Measurements from ENCODE around the gene LILRB5.
"Not testable (repeated sequence)": the region's sequence is repeated elsewhere in the genome, so short reads cannot be mapped to it uniquely, and the experiment has no call there.

LILRB5 gene

DNA sequence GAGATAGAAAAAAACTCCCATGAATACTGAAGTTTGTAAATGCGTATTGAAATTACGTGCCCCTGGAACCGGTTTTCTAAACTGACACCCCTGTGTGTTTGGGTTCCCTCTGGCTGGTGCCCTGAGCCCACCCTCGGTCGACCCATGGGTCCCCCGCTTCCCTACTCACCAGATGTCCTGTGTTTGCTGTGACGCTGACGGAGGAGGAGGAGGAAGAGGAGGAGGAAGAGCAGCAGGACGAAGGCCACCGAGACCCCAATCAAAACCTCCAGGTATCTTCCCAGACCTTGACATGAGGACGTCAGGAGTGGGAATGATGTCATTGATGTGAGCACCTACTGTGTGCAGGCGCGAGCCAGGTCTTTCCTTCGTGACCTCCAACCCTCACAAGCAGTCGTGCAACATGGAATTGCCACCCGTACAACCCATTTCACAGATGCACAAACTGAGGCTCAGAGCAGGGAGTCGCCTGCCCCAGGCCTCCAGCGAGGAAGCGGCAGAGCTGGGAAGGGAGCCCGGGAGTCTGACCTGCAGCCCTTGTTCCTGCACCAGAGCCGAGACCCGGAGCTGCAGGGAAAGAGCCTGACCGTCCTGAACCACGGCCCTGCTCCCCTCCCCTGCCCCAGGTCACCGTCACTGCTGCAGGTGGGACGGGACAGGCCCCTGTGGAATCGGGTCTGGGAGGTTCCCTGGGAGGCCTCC, 38.0 kb downstream of the LILRB5 start:
- no peak overlapping the region for H3K27ac ChIP-seq
- TF ChIP-seq, protein P1, sequence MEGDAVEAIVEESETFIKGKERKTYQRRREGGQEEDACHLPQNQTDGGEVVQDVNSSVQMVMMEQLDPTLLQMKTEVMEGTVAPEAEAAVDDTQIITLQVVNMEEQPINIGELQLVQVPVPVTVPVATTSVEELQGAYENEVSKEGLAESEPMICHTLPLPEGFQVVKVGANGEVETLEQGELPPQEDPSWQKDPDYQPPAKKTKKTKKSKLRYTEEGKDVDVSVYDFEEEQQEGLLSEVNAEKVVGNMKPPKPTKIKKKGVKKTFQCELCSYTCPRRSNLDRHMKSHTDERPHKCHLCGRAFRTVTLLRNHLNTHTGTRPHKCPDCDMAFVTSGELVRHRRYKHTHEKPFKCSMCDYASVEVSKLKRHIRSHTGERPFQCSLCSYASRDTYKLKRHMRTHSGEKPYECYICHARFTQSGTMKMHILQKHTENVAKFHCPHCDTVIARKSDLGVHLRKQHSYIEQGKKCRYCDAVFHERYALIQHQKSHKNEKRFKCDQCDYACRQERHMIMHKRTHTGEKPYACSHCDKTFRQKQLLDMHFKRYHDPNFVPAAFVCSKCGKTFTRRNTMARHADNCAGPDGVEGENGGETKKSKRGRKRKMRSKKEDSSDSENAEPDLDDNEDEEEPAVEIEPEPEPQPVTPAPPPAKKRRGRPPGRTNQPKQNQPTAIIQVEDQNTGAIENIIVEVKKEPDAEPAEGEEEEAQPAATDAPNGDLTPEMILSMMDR (conservative IDR thresholded peaks at IDR 0.05), result no peak
- TF ChIP-seq ZFX (IDR thresholded peaks at IDR 0.05), result no peak

GRCh38 chr19:54218259-54218658, 38.8 kb downstream of the LILRB5 start:
- TF ChIP-seq, protein P1 (conservative IDR thresholded peaks at IDR 0.05), result no peak
- no peak overlapping the region for H3K27ac ChIP-seq

DNA sequence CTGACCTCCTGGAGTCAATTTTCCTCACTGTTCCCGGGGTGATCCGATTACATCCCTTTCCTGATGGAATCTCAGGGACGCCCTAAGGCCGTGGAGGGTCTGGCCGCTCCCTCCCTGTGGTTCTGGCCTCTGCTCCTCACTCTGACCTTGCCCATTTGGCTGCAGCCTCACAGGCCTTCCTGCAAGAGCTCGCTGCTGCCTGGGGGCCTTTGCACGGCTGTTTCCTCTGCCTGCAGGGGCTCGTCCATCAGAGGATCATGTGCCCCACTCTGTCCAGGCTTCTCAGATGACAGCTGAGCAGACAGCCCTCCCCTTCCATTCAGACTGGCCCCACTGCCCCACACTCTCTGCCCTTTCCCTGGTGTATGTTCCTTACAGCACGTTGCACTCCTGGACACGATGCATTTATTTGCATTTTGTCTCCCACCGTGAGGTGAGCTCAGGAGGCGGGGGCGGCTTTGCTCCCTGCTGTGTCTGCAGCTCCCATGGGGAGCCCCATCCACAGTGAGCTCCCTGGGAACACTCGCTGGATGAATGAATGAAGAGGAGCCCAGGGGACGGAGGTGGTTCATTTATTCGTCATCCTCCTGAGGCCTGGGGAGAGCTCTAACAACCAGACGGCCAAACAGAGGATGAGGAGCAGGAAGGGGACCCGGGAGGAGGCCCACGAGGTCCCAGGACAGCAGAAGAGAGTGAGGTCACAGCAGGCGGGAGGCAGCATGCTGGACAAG, 39.4 kb downstream of the LILRB5 start:
- not testable (repeated sequence) for H3K27ac ChIP-seq

- no peak for TF ChIP-seq ZFX (IDR thresholded peaks at IDR 0.05)
- TF ChIP-seq, protein P1 (conservative IDR thresholded peaks at IDR 0.05), result no peak
- no peak overlapping the region for H3K27ac ChIP-seq
Observed at GRCh38 chr19:54216869-54217268, 40.2 kb downstream of the LILRB5 start.

- not testable (repeated sequence) for H3K27ac ChIP-seq
Observed at GRCh38 chr19:54214734-54215133, 42.3 kb downstream of the LILRB5 start.

DNA sequence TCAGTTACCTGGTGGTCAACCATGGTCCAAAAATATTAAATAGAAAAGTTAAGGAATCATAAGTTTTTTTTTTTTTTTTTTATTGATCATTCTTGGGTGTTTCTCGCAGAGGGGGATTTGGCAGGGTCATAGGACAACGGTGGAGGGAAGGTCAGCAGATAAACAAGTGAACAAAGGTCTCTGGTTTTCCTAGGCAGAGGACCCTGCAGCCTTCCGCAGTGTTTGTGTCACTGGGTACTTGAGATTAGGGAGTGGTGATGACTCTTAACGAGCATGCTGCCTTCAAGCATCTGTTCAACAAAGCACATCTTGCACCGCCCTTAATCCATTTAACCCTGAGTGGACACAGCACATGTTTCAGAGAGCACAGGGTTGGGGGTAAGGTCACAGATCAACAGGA, 42.9 kb downstream of the LILRB5 start:
- not testable (repeated sequence) for H3K27ac ChIP-seq

GRCh38 chr19:54211235-54211634, 45.8 kb downstream of the LILRB5 start:
- TF ChIP-seq, protein P1 (conservative IDR thresholded peaks at IDR 0.05), result no peak
- TF ChIP-seq ZFX (IDR thresholded peaks at IDR 0.05), result no peak
- H3K27ac ChIP-seq, result peak overlapping the region; percentile 76

- H3K27ac ChIP-seq, result peak overlapping the region; percentile 76
- TF ChIP-seq, protein P1 (conservative IDR thresholded peaks at IDR 0.05), result no peak
- no peak for TF ChIP-seq ZFX (IDR thresholded peaks at IDR 0.05)
Observed at GRCh38 chr19:54209811-54210494, 47.1 kb downstream of the LILRB5 start.

Data from C4-2B (cell line).